Pericardium fibroblast (primary cell): ENCODE results near the gene CBLC. TPM values are rescaled to one million over a fixed set of nuclear protein-coding genes. Genes with fewer than 3 reads are reported as not detected.

Experiments
- total RNA-seq: library from RNA; depleted of rRNA; stranded (reverse); fragments of >200 nt; gene quantifications from 2 replicates; pipeline ENCODE4 v1.2.3, GENCODE V29; 2015

Gene CBLC
- not detected in 2 replicates for total RNA-seq

GRCh38 chr19:44777715-44778347 is at the start of gene CBLC:
Gene CBLC (plus strand): TSS chr19:44777890. CDS start chr19:44777932, 42 bp downstream.

GRCh38 chr19:44748426-44749254 is 29.1 kb upstream of the CBLC start, which contains the start of gene BCL3:
Gene BCL3 (plus strand): TSS chr19:44748708. CDS start chr19:44748791, 83 bp downstream.

GRCh38 chr19:44808463-44809371 is 31.0 kb downstream of the CBLC start, which contains the start of gene BCAM:
Gene BCAM (plus strand): TSS chr19:44809103. CDS start chr19:44809125, 22 bp downstream.

GRCh38 chr19:44845612-44846454 is 68.1 kb downstream of the CBLC start, which contains the start of gene NECTIN2:
Gene NECTIN2 (plus strand): TSS chr19:44846297. CDS start chr19:44846526, 229 bp downstream.

Other genes starting within 250 kb of the CBLC start
- not detected in 2 replicates for gene CEACAM20, start 248.2 kb upstream of the CBLC start, total RNA-seq
- not detected in 2 replicates for gene IGSF23, start 164.3 kb upstream of the CBLC start, total RNA-seq
- 16.8 and 42.7 TPM in 2 replicates for gene PVR, start 134.0 kb upstream of the CBLC start, total RNA-seq
- gene CEACAM19, start 106.4 kb upstream of the CBLC start, total RNA-seq = 1.3 and 1.4 TPM in 2 replicates
- not detected in 2 replicates for gene CEACAM16, start 78.7 kb upstream of the CBLC start, total RNA-seq
- gene BCL3, start 29.2 kb upstream of the CBLC start, total RNA-seq = 21.8 and 31.9 TPM in 2 replicates
- gene BCAM, start 31.2 kb downstream of the CBLC start, total RNA-seq = 20.6 and 29.3 TPM in 2 replicates
- 76.9 and 163 TPM in 2 replicates for gene NECTIN2, start 68.4 kb downstream of the CBLC start, total RNA-seq
- 47.9 and 51.1 TPM in 2 replicates for gene TOMM40, start 113.4 kb downstream of the CBLC start, total RNA-seq
- 813 and 5,080 TPM in 2 replicates for gene APOE, start 127.9 kb downstream of the CBLC start, total RNA-seq
- gene APOC1, start 136.7 kb downstream of the CBLC start, total RNA-seq = 14.1 and 28.8 TPM in 2 replicates
- not detected in 2 replicates for gene APOC4, start 164.3 kb downstream of the CBLC start, total RNA-seq
- not detected in 2 replicates for gene APOC2, start 168.2 kb downstream of the CBLC start, total RNA-seq
- gene CLPTM1, start 177.5 kb downstream of the CBLC start, total RNA-seq = 57.9 and 59.5 TPM in 2 replicates
- 8.0 and 12.3 TPM in 2 replicates for gene RELB, start 223.6 kb downstream of the CBLC start, total RNA-seq